Muscle of leg (tissue), 11 donors: ENCODE results near the gene SLC43A2. TPM values are rescaled to one million over a fixed set of nuclear protein-coding genes. Genes with fewer than 3 reads are reported as not detected.

ENCODE experiments used
- DNase-seq: peaks from one replicate; pipeline ENCODE4 v3.0.0; 2013
- H3K27ac ChIP-seq: one replicate; pipeline ENCODE4 v1.5.1; 2013; ENCODE audit warnings: mild to moderate bottlenecking, low read length, control low read depth
- H3K27me3 ChIP-seq: one replicate; pipeline ENCODE4 v1.6.1; 2013; ENCODE audit warnings: low read length; ENCODE audit not compliant: control insufficient read depth, insufficient read depth
- H3K36me3 ChIP-seq: one replicate; pipeline ENCODE4 v1.6.1; 2013; ENCODE audit warnings: low read length; ENCODE audit not compliant: control insufficient read depth, insufficient read depth
- H3K4me1 ChIP-seq: one replicate; pipeline ENCODE4 v1.6.1; 2013; ENCODE audit warnings: low read length; ENCODE audit not compliant: control insufficient read depth, insufficient read depth
- H3K4me3 ChIP-seq: one replicate; pipeline ENCODE4 v1.5.1; 2013; ENCODE audit warnings: low read length, control low read depth
- H3K9me3 ChIP-seq: replicated peaks from 2 replicates; pipeline ENCODE4 v1.6.1; 2013; ENCODE audit warnings: low read depth, low read length; ENCODE audit not compliant: control insufficient read depth
- WGBS: methylation state at CpG from one replicate; pipeline ENCODE4 v1.1.5; 2013; ENCODE audit warnings: missing lambda C conversion rate; ENCODE audit not compliant: insufficient coverage; 5-methylcytosine and 5-hydroxymethylcytosine counted together
- polyA plus RNA-seq, 8 donors: library from polyadenylated mRNA; unstranded; fragments of 120-200 nt; gene quantifications; one replicate each; pipeline versions ENCODE4 v1.2.1 to v1.2.3, GENCODE V29; 2013; ENCODE audit warnings: inconsistent platforms in 1 of 8, low replicate concordance in 1 of 8; ENCODE audit not compliant: insufficient read length in 8 of 8, insufficient read depth in 1 of 8
- total RNA-seq: library from RNA; stranded (reverse); fragments of 120-200 nt; gene quantifications from one replicate; pipeline ENCODE4 v1.2.4, GENCODE V29; 2013

SLC43A2 gene
- total and polyA plus RNA-seq, 9 donors: 3.4 to 8.6 (median 3.8) TPM

DNA sequence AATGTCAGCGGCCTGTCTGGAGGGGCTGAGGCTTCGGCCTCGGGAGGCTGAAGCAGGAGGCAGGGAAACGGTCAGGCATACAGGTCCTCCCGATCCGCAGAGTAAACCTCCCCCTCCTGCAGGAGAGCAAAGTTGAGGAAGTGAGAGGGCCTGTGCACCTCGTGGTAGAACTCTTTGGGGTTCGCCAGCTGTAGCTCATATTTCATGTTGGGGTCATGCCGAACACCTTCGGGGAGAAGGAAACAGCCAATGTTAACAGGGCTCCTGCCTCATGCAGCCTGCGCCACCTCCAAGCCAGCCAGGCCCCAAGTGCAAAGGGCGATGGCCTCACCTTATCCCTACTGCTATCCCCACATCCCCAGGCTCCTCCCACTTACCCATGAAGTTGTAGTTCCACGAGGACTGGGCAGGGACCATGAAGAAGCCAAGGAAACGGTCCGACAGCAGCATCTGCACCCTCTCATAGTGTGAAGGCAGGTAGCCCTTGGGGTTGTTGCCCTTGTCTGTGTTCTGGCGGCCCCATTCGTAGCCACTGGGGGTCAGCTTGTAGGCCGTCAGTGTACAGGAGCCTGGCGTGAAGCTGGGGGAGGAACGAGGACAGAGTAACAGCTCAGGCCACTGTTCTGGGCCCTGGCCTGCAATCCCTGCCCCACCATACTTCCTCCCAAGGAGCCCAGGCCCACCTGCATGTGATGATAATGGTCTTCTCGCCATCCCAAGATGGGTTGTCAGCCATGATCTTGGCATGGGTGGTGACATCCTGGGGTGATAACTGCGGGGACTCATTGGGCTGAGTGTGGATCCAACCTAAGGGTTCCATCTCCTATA, 22.3 kb upstream of the SLC43A2 start:
- Histone ChIP-seq H3K9me3 (no peaks in the 10 kb centered on the region), H3K4me3 (no peak overlapping the region), H3K27me3 (no peaks in the 10 kb centered on the region), H3K27ac (no peak overlapping the region), H3K36me3 (peaks cover 61% of the 10 kb centered on the region), H3K4me1 (peaks cover 28% of the 10 kb centered on the region)
- WGBS: 80% methylated on average over 9 of the region's 22 CpGs
- DNase-seq: no peak

- H3K4me1 ChIP-seq: peaks cover 37% of the 10 kb centered on the region
- no peaks in the 10 kb centered on the region for H3K27me3 ChIP-seq
- peak within 1 kb of the TSS; percentile 56 for H3K4me3 ChIP-seq
- H3K36me3 ChIP-seq: peaks cover 53% of the 10 kb centered on the region
- peak within 1 kb of the TSS; percentile 86 for H3K27ac ChIP-seq
- 50% methylated on average over 14 of the region's 23 CpGs for WGBS
- no peaks in the 10 kb centered on the region for H3K9me3 ChIP-seq
- DNase-seq: peak; percentile 57
Observed at GRCh38 chr17:1649844-1650501, 21.3 kb upstream of the SLC43A2 start, which contains the start of gene RILP. Gene RILP (minus strand): TSS chr17:1649866. CDS start chr17:1649804, 62 bp downstream.

GRCh38 chr17:1648963-1649843, 20.6 kb upstream of the SLC43A2 start:
- Histone ChIP-seq H3K4me1 (peaks cover 44% of the 10 kb centered on the region), H3K9me3 (no peaks in the 10 kb centered on the region), H3K4me3 (peak overlapping the region; percentile 48), H3K36me3 (peaks cover 46% of the 10 kb centered on the region), H3K27ac (peak overlapping the region; percentile 77), H3K27me3 (peaks cover 4% of the 10 kb centered on the region)
- DNase-seq: peak; percentile 97
- under 1% methylated on average over 85 of the region's 100 CpGs for WGBS

DNA sequence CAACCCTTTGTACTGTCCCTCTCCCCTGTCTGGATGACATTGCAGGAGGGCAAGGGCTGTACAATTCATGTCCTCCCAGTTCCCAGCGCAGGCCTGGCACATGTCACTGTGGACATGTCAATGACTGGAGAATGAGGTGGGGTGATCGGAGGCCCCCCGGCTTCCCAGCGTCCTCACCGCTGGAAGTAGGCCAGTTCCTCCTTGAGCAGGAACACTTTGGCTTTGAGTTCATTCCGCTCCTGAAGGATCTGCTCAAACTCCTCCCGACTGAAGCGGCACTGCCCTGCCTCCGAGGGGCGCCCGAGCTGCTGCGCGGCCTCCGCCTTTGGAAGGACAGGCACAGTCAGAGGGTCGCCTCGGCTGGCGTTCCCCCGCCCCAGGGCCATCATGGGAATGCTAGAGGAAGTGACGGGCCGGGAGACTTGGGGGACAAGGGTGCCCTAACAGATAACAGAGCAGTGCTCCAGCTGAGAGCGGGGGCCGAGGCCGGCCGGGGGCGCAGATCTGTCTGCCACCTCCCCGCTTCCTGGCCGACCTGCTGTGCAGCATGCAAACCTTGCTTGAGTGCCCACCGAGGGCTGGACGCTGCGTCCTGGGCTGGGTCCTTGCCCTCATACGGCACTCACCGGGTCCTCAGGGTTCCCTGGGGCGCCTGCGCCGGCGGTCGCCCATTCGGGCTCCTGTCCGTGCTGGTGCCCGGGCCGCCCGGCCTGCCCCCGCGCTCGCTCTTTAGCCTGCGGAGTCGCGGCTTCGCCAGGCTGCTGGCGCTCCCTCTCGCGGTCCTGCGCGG, 19.7 kb upstream of the SLC43A2 start:
- Histone ChIP-seq H3K9me3 (no peaks in the 10 kb centered on the region), H3K36me3 (peaks cover 38% of the 10 kb centered on the region)

GRCh38 chr17:1647802-1648171, 19.2 kb upstream of the SLC43A2 start:
- Histone ChIP-seq H3K27ac (no peak overlapping the region), H3K27me3 (peaks cover 6% of the 10 kb centered on the region), H3K9me3 (no peaks in the 10 kb centered on the region), H3K36me3 (peaks cover 32% of the 10 kb centered on the region), H3K4me3 (no peak overlapping the region), H3K4me1 (peaks cover 49% of the 10 kb centered on the region)
- DNase-seq: no peak
- WGBS: 64% methylated on average over 9 of the region's 11 CpGs

More for the DNA sequence above, 19.7 kb upstream of the SLC43A2 start:
- Histone ChIP-seq H3K4me3 (peak overlapping the region; percentile 56), H3K27me3 (peaks cover 6% of the 10 kb centered on the region), H3K27ac (peak overlapping the region; percentile 86), H3K4me1 (peaks cover 49% of the 10 kb centered on the region)
- 5% methylated on average over 54 of the region's 54 CpGs for WGBS
- peak; percentile 63 for DNase-seq

DNA sequence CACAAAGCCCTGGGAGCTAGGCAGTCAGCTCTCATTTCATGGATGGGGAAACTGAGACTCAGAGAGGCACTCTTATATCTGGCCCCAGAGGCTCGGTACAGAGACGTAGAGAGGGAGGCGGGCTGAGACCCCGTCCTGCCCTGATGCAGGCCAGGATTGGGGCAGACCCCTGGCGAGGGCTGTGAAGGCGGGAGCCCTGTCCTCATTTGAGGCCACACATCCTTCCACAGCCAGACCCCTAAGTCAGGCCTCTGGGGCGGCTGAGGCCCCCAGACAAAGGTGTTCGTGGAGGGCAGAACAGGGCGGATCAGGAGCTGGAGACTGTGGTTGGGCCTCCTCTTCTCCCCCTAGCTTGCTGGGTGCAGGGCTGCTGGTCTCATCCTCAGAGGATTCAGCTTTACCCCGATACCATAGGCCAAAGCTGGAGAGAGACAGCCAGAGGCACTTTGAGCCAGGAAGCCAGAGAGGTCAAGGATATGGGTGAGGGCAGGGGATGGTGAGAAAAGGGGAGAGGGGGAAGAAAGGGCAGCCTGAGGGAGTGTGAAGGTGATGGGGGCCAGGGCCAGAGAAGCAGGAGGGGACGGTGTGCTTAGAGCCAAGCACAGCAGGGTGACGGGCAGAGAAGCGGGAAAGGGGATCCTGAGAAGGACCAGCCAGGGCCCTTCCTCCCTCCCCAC, 17.7 kb upstream of the SLC43A2 start:
- peaks cover 49% of the 10 kb centered on the region for H3K4me1 ChIP-seq
- 80% methylated on average over 6 of the region's 13 CpGs for WGBS
- H3K27me3 ChIP-seq: peaks cover 6% of the 10 kb centered on the region
- peak; percentile 11 for DNase-seq
- no peaks in the 10 kb centered on the region for H3K9me3 ChIP-seq
- H3K36me3 ChIP-seq: peaks cover 17% of the 10 kb centered on the region
- no peak overlapping the region for H3K4me3 ChIP-seq
- peak overlapping the region; percentile 69 for H3K27ac ChIP-seq

DNA sequence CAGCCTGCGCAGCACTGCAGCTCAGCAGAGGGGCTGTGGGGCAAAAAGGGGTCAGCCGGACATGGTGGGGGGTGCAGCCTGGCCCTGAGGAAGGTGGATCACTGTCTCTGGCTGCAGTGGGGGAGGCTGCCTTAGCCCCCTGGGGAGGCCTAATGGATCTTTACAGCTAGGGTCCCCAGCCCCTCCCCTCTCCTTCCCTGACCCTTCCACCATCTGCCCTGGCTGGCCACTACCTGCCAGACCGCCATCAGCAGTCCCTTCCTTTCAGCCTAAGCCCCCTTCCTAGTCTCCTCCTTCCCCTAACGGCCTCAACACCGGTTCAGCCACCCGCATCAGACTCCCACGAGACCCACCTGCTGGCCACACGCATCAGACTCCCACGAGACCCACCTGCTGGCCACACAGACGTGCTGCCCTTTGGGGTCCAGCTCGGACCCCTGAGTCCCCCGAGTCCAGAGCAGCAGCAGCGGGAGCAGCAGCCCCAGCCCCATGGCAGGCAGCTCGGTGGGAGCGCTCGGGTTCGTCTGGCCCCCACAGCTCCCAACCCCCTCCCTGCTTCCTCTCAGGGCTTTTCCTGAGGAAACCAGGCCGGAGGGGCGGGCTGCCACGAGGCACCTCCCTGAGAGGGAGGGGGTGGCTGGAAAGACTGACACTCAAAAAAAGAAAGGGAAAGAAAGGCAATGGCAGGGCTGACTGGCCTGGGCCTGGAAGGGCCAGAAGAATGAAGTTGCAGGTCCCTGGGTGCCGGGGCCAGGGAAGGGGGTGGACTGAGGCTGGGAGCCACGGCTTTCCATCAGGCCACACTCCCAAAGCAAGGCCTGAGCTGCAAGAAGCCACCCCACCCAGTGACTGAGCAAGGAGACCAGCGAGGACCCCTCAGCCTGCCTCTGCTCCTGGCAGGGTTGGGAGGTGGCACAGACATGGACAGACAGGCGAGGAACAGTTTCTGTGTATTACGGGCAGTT, 16.9 kb upstream of the SLC43A2 start, which contains the start of gene SCARF1:
Gene SCARF1, minus strand, starts transcription at position 526 of the 965 bp plus-strand sequence. Its CDS starts 35 bp downstream, at position 491.
- H3K9me3 ChIP-seq: no peaks in the 10 kb centered on the region
- peak within 1 kb of the TSS; percentile 69 for H3K27ac ChIP-seq
- H3K4me3 ChIP-seq: peak within 1 kb of the TSS; percentile 41
- peaks cover 6% of the 10 kb centered on the region for H3K27me3 ChIP-seq
- peaks cover 54% of the 10 kb centered on the region for H3K4me1 ChIP-seq
- 51% methylated on average over 17 of the region's 25 CpGs for WGBS
- peaks cover 9% of the 10 kb centered on the region for H3K36me3 ChIP-seq
- peak; percentile 86 for DNase-seq

DNA sequence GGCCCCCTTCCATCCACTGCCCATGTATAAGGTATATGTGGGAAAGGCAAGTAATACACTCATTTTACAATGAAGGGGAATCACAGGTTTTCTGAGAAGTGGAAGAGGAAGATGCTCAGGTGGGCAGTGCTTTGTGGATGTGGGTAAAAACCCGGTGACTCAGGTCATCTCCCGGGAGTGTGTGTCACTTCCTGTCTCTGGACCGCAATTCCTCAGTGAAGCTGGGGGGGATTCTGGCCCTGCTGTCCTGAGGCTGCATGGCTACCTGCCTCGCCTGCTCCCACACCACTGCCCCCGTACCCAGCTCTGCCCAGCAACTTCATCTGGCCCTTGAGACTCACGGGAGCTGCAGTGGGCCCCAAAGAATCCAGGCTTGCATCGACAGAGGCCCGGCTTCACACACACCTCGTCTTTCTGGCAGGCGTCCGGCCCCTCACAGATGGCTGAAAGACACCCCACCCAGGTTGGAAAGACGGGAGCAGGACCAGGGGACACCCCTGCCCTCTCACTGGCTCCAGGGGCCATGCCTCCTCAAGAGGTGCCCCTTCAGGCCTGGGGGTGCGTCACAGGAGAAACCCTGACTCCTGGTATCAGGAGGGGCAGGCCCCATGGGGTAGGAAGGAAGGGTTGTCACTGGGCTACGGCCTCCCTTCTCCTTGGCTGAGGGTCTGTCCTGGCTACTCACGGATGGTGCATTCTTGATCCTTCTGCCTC, 16.0 kb upstream of the SLC43A2 start:
- H3K27ac ChIP-seq: peak overlapping the region; percentile 69
- peaks cover 3% of the 10 kb centered on the region for H3K36me3 ChIP-seq
- DNase-seq: peak; percentile 38
- peak overlapping the region; percentile 41 for H3K4me3 ChIP-seq
- no peaks in the 10 kb centered on the region for H3K9me3 ChIP-seq
- WGBS: 38% methylated on average over 14 of the region's 15 CpGs
- H3K27me3 ChIP-seq: peaks cover 6% of the 10 kb centered on the region
- H3K4me1 ChIP-seq: peaks cover 51% of the 10 kb centered on the region
